ENCODE measurements around the gene GGA3.
"Not testable (repeated sequence)": the region's sequence is repeated elsewhere in the genome, so short reads cannot be mapped to it uniquely, and the experiment has no call there.

Gene GGA3

GRCh38 chr17:75285123-75285522, 23.7 kb upstream of the GGA3 start:
- no peak overlapping the region for H3K4me3 ChIP-seq (replicated peaks; ENCODE audit: low read depth, low read length)
- no peak for DNase-seq (ENCODE audit: low read depth)
- no peak for TF ChIP-seq CTCF (IDR thresholded peaks at IDR 0.05; ENCODE audit: low read length, missing control alignments)

GRCh38 chr17:75280189-75280588, 18.8 kb upstream of the GGA3 start:
- not testable (repeated sequence) for H3K4me3 ChIP-seq (replicated peaks; ENCODE audit: low read depth, low read length); DNase-seq (ENCODE audit: low read depth)

- DNase-seq (ENCODE audit: low read depth): no peak
- no peak for TF ChIP-seq CTCF (IDR thresholded peaks at IDR 0.05; ENCODE audit: low read length, missing control alignments)
- no peak overlapping the region for H3K4me3 ChIP-seq (replicated peaks; ENCODE audit: low read depth, low read length)
Observed at GRCh38 chr17:75277664-75278071, 16.3 kb upstream of the GGA3 start.

DNA sequence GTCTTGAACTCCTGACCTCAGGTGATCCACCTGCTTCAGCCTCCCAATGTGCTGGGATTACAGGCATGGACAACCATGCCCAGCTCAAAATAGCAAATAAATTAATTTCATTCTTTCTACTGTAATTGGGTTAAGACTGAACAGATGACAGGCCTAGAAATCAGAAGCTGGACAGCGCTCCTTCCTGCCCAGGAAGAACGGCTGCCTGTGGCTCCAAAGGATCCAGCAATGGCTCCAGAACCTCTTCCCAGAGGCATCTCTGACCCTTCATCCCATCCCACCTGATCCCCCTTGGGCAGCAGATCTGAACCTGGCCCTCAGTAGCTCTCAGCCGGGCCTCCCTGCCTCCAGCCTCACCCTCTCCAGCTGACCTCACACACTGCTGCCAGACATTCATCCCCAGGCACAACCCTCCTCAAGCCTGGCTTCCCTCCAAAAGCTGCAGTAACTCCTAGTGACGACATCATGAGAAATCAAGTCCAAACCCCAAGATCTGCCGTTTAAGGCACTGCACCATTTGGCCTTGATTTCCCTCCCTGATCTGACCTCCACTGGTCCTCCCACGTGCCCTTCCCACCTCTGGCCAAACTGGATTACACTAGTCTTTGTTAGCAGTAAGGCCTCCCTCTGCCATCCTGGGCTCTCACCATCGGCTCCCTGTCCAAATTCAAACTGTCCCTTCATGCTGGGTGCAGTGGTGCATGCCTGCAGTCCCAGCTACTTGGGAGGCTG, 12.7 kb upstream of the GGA3 start:
- no peak overlapping the region for H3K4me3 ChIP-seq (replicated peaks; ENCODE audit: low read depth, low read length)
- no peak for TF ChIP-seq CTCF (IDR thresholded peaks at IDR 0.05; ENCODE audit: low read length, missing control alignments)
- peak; percentile 78 for DNase-seq (ENCODE audit: low read depth)

DNA sequence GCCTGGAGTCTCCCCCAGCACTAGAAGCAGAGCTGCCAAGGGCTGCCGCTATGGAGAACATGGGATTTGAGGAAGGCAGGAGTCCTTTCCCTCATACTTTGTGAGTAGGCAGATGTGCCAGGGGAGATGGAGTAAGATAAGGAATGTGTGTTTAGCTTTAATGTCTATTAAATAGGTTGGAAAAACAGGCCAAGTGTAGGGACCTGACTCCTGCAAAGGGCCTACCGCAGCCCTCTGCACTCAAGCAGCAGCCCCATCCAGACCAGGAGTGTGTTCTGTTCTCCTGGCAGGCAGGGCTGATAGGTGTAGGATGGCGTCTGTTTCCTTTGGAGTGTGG, 11.4 kb upstream of the GGA3 start:
- TF ChIP-seq CTCF (IDR thresholded peaks at IDR 0.05; ENCODE audit: low read length, missing control alignments): no peak
- H3K4me3 ChIP-seq (replicated peaks; ENCODE audit: low read depth, low read length): no peak overlapping the region
- DNase-seq (ENCODE audit: low read depth): no peak

- TF ChIP-seq CTCF (IDR thresholded peaks at IDR 0.05; ENCODE audit: low read length, missing control alignments): no peak
- DNase-seq (ENCODE audit: low read depth): peak; percentile 49
- peak overlapping the region; percentile 58 for H3K4me3 ChIP-seq (replicated peaks; ENCODE audit: low read depth, low read length)
Observed at GRCh38 chr17:75271955-75272847, 10.8 kb upstream of the GGA3 start.

DNA sequence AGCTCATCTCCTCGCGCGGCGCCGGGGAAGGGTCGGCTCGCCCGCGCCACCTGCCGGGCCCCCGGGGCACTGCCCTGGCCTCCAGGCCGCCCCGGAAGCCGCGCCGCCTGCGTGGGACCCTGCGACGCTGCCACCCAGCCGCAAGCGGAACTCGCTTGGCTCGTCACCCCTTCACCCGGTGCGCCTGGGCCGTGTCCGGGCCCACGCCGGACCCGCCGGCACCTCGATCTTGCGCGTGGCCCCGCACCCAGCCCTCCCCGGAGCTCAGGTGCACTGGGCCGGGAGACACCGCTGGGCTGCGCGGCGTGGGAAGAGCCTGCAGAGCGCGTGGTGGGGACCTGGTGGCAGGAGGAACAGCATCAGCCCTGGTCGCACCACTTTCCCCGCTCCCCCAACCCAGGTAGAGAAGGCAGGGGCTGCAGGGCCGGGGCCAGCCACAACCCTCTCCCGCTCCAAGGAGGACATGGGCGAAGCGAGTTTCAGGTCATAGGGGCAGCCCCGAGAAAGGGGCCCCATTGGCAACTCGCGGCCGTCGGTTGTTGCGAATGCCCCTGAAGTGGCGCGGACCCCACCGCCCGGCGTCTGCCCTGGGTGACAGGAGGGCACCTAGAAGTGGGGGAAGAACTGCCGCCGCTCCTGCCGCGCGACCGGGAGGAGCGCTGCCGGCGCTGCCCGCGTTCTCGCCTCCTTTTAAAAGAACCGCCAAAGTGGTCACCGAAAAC, 10.0 kb upstream of the GGA3 start:
- peak; percentile 65 for DNase-seq (ENCODE audit: low read depth)

More for the DNA sequence above, 10.0 kb upstream of the GGA3 start:
- peak overlapping the region; percentile 58 for H3K4me3 ChIP-seq (replicated peaks; ENCODE audit: low read depth, low read length)
- peak; percentile 7 for TF ChIP-seq CTCF (IDR thresholded peaks at IDR 0.05; ENCODE audit: low read length, missing control alignments)

Data from fibroblast of pulmonary artery (primary cell).